Parathyroid adenoma (tissue), 2 donors: ENCODE data around the gene CX3CL1.
A peak's percentile ranks its signal among the peaks of the same experiment; 100 is the strongest.

ENCODE experiments used
- H2AFZ ChIP-seq: fragments of 300-600 bp; sonication (generic); one replicate; pipeline ENCODE4 v1.7.0; 2017; ENCODE audit warnings: antibody characterized with exemption, mild to moderate bottlenecking
- H3K27ac ChIP-seq: fragments of 300-600 bp; sonication (generic); one replicate; pipeline ENCODE4 v1.7.0; 2017
- H3K27me3 ChIP-seq: fragments of 300-600 bp; sonication (generic); one replicate; pipeline ENCODE4 v1.7.0; 2017; ENCODE audit warnings: low read length; ENCODE audit not compliant: control insufficient read depth, insufficient read depth
- H3K36me3 ChIP-seq: fragments of 300-600 bp; sonication (generic); one replicate; pipeline ENCODE4 v1.7.0; 2017; ENCODE audit warnings: low read length; ENCODE audit not compliant: control insufficient read depth, insufficient read depth
- H3K4me1 ChIP-seq: fragments of 300-600 bp; sonication (generic); one replicate; pipeline ENCODE4 v1.7.0; 2017; ENCODE audit warnings: control low read depth
- H3K4me2 ChIP-seq: fragments of 300-600 bp; sonication (generic); one replicate; pipeline ENCODE4 v1.7.0; 2017; ENCODE audit warnings: low read length
- H3K4me3 ChIP-seq: fragments of 300-600 bp; sonication (generic); one replicate; pipeline ENCODE4 v1.7.0; 2017; ENCODE audit warnings: low read depth, low read length
- H3K79me2 ChIP-seq: fragments of 300-600 bp; sonication (generic); one replicate; pipeline ENCODE4 v1.7.0; 2017; ENCODE audit warnings: control low read depth
- H3K9ac ChIP-seq: fragments of 300-600 bp; sonication (generic); one replicate; pipeline ENCODE4 v1.7.0; 2017; ENCODE audit warnings: mild to moderate bottlenecking
- H3K9me3 ChIP-seq: fragments of 300-600 bp; sonication (generic); one replicate; pipeline ENCODE4 v1.7.0; 2017; ENCODE audit warnings: low read length; ENCODE audit not compliant: control insufficient read depth
- CTCF ChIP-seq: fragments of 300-600 bp; sonication (generic); IDR thresholded peaks from one replicate; pipeline ENCODE4 v1.7.0; 2017; ENCODE audit warnings: antibody characterized with exemption, mild to moderate bottlenecking
- donor health status: primary hyperparathyroidism.

The CX3CL1 gene

DNA sequence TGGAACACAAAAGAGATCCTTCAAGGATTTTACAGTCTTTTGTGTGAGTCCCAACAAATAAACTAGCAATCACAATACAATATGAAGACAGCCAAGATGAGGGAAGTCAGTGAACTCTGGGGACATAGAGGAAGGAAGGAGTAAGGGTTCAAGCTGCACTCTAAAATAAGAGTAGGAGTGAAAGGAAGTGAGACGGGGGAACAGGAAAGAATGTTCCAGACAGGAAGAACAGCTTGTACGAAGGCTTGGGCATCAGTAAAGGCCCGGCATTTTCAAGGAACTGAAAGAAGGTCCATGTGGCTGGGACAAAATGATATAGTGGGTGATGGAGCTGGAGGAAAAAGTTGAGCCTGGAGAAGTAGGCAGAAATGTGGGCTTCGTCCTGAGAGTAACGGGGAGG lies 36.8 kb downstream of the CX3CL1 start:
- no peaks in the 10 kb centered on the region for H3K4me1 ChIP-seq
- H2AFZ ChIP-seq: no peak overlapping the region
- no peak overlapping the region for H3K9ac ChIP-seq
- no peak overlapping the region for H3K4me3 ChIP-seq
- H3K4me2 ChIP-seq: no peak overlapping the region
- no peak for TF ChIP-seq CTCF
- H3K9me3 ChIP-seq: no peaks in the 10 kb centered on the region
- H3K27me3 ChIP-seq: no peaks in the 10 kb centered on the region
- no peaks in the 10 kb centered on the region for H3K79me2 ChIP-seq
- H3K27ac ChIP-seq: peak overlapping the region; percentile 24
- H3K36me3 ChIP-seq: no peaks in the 10 kb centered on the region

GRCh38 chr16:57409870-57410587 lies 37.7 kb downstream of the CX3CL1 start:
- Histone ChIP-seq H3K27me3 (no peaks in the 10 kb centered on the region), H3K36me3 (no peaks in the 10 kb centered on the region), H3K4me1 (no peaks in the 10 kb centered on the region), H3K9ac (no peak overlapping the region), H3K79me2 (no peaks in the 10 kb centered on the region), H3K9me3 (no peaks in the 10 kb centered on the region), H3K4me3 (no peak overlapping the region), H2AFZ (no peak overlapping the region), H3K27ac (peak overlapping the region; percentile 24), H3K4me2 (no peak overlapping the region)
- TF ChIP-seq CTCF: no peak

DNA sequence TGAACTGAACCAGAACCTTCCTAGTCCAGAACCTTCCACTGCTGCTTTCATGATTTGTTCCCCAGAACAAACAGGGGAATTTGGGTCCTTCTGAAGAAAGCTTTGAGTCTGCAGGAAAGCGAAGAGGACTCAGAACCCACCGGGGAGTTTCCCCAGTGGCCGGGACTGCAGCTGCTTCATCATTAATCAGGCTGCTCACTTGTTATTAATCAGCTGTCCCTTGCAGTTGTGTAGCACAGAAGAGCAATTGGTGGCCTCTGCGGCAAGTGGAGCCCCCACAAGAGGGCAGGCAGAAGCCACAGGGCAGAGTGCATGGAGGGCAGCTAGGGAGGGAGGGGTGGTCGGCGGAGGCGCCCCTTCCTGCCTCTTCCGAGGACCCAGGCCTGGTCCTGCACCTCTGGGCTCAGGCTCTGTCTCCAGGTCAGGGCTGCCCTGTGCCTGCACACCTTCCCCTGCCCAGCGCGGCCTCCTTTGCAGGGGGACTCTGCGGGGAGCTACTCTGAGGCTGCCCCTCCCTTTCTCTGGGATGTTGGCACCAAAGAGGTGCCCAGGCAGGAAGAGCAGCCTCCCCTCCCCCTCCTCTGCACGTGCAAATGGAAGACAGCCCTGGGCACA lies 39.2 kb downstream of the CX3CL1 start:
- H3K9ac ChIP-seq: no peak overlapping the region
- H3K36me3 ChIP-seq: no peaks in the 10 kb centered on the region
- H3K9me3 ChIP-seq: no peaks in the 10 kb centered on the region
- no peak for TF ChIP-seq CTCF
- no peak overlapping the region for H3K4me2 ChIP-seq
- no peaks in the 10 kb centered on the region for H3K79me2 ChIP-seq
- H3K4me1 ChIP-seq: no peaks in the 10 kb centered on the region
- no peak overlapping the region for H3K27ac ChIP-seq
- no peak overlapping the region for H3K4me3 ChIP-seq
- no peaks in the 10 kb centered on the region for H3K27me3 ChIP-seq
- H2AFZ ChIP-seq: no peak overlapping the region

DNA sequence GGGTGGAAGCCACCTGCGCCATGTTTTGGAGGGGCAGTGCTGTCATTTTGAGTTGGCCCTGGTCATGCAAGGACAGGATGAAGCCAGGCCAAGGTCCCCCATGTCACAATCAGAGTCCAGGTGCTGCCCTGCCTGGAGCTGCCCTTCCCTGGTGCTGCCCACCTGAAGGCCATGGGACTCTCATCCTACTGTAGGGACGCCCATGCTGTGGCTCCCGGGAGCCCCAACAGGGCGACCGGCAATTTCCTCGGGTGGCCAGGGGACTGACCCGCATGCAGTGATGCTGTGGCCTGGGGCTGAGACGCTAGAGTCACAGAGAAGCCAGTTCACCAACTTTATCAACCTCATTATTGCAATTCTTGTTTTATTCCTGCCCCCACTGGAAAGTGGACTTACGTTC lies 40.3 kb downstream of the CX3CL1 start:
- H3K9me3 ChIP-seq: no peaks in the 10 kb centered on the region
- no peak overlapping the region for H3K27ac ChIP-seq
- no peak overlapping the region for H2AFZ ChIP-seq
- H3K4me1 ChIP-seq: peaks cover 7% of the 10 kb centered on the region
- no peak for TF ChIP-seq CTCF
- no peak overlapping the region for H3K4me3 ChIP-seq
- no peaks in the 10 kb centered on the region for H3K27me3 ChIP-seq
- H3K4me2 ChIP-seq: no peak overlapping the region
- H3K9ac ChIP-seq: no peak overlapping the region
- H3K79me2 ChIP-seq: no peaks in the 10 kb centered on the region
- H3K36me3 ChIP-seq: no peaks in the 10 kb centered on the region

- Histone ChIP-seq H3K9ac (no peak overlapping the region), H3K4me3 (no peak overlapping the region), H3K4me2 (no peak overlapping the region), H3K36me3 (no peaks in the 10 kb centered on the region), H3K27ac (no peak overlapping the region), H3K27me3 (no peaks in the 10 kb centered on the region), H3K79me2 (no peaks in the 10 kb centered on the region), H3K4me1 (peaks cover 12% of the 10 kb centered on the region), H3K9me3 (no peaks in the 10 kb centered on the region), H2AFZ (no peak overlapping the region)
- TF ChIP-seq CTCF: no peak
Measured at GRCh38 chr16:57413301-57413730, 41.0 kb downstream of the CX3CL1 start.
